GM18873 (cell line): ENCODE measurements around the gene FGF13.

Source experiments
- ATAC-seq: cut with Tn5 transposase; IDR thresholded peaks from one replicate; pipeline ENCODE4 v1.9.1; 2021; ENCODE audit warnings: mild to moderate bottlenecking, moderate library complexity, moderate number of reproducible peaks; ENCODE audit not compliant: unreplicated experiment, low FRiP score

FGF13 gene

GRCh38 chrX:138711399-138712347, at the start of gene FGF13:
TSS of gene FGF13 (minus strand) at chrX:138711717. CDS start at chrX:138711003, 714 bp downstream.
- ATAC-seq, result no peak

- ATAC-seq, result no peak
Measured at GRCh38 chrX:138759217-138759943, 47.9 kb upstream of the FGF13 start.

GRCh38 chrX:138756234-138756633, 44.7 kb upstream of the FGF13 start:
- no peak for ATAC-seq

- ATAC-seq, result no peak
Measured at GRCh38 chrX:138754861-138755260, 43.3 kb upstream of the FGF13 start.

GRCh38 chrX:138748480-138748879, 37.0 kb upstream of the FGF13 start:
- no peak for ATAC-seq

- peak; percentile 56 for ATAC-seq
Measured at GRCh38 chrX:138745196-138745595, 33.7 kb upstream of the FGF13 start.

- ATAC-seq, result no peak
Measured at GRCh38 chrX:138742217-138742616, 30.7 kb upstream of the FGF13 start.

- ATAC-seq, result no peak
Measured at GRCh38 chrX:138740341-138740740, 28.8 kb upstream of the FGF13 start.

GRCh38 chrX:138723301-138723700, 11.8 kb upstream of the FGF13 start:
- ATAC-seq, result no peak

GRCh38 chrX:138719396-138719795, 7.9 kb upstream of the FGF13 start:
- no peak for ATAC-seq

GRCh38 chrX:138718941-138719340, 7.4 kb upstream of the FGF13 start:
- ATAC-seq, result no peak

GRCh38 chrX:138710866-138711341, 613 bp downstream of the FGF13 start:
- ATAC-seq, result no peak

- no peak for ATAC-seq
Measured at GRCh38 chrX:138709886-138710791, 1.4 kb downstream of the FGF13 start.

GRCh38 chrX:138708268-138708667, 3.2 kb downstream of the FGF13 start:
- no peak for ATAC-seq

GRCh38 chrX:138704596-138704995, 6.9 kb downstream of the FGF13 start:
- ATAC-seq, result no peak

GRCh38 chrX:138704101-138704500, 7.4 kb downstream of the FGF13 start:
- no peak for ATAC-seq

GRCh38 chrX:138692591-138692990, 18.9 kb downstream of the FGF13 start:
- no peak for ATAC-seq

GRCh38 chrX:138691186-138691585, 20.3 kb downstream of the FGF13 start:
- ATAC-seq, result no peak

GRCh38 chrX:138690591-138690990, 20.9 kb downstream of the FGF13 start:
- ATAC-seq, result no peak

GRCh38 chrX:138683600-138683999, 27.9 kb downstream of the FGF13 start:
- ATAC-seq, result no peak
